ENCODE results near the gene MARCHF5. TPM values are rescaled to one million over a fixed set of nuclear protein-coding genes. Genes with fewer than 3 reads are reported as not detected.
A peak's percentile ranks its signal among the peaks of the same experiment; 100 is the strongest.

MARCHF5 gene
- total RNA-seq, 1 experiment from 2014 or later: 32.2 TPM

DNA sequence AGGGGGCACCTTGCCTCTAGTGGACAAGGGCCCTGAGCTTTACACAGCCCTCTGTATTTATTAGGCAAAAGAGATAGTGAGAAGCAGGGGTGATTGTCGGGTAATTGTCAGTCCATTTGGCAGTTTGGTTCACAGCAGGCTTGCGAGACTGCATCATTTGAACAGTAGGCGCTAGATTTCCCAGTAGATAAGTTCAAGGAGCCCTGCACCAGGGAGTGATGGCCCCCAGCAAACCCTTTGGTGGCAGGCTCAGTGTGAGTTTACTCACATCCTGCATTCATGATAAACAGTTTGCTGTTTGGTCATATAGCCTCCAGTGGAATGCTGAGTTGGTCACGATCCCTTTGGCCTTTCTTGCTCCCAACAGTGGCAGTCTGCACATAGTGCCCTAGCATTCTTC lies 59.4 kb downstream of the MARCHF5 start:
- POLR2A ChIA-PET: no interaction called here
- H3K27me3 Mint-ChIP-seq (ENCODE audit: low read depth): no peaks in the 10 kb centered on the region
- no peak overlapping the region for H3K4me3 Mint-ChIP-seq
- peaks cover 7% of the 10 kb centered on the region for H3K9me3 Mint-ChIP-seq
- CTCF ChIA-PET: no interaction called here
- H3K4me1 Mint-ChIP-seq: peaks cover 32% of the 10 kb centered on the region
- DNase-seq (ENCODE audit: low spot score): no peak
- TF ChIP-seq ZNF423 (CRISPR knock-in tag; IDR thresholded peaks at IDR 0.05) (no peak), FOXJ3 (CRISPR knock-in tag; IDR thresholded peaks at IDR 0.05; ENCODE audit: borderline replicate concordance) (no peak), SP1 (CRISPR knock-in tag; conservative IDR thresholded peaks at IDR 0.05) (no peak), JUN (CRISPR knock-in tag; IDR thresholded peaks at IDR 0.05) (no peak), ZNF121 (CRISPR knock-in tag; IDR thresholded peaks at IDR 0.05) (no peak), ZNF219 (CRISPR knock-in tag; IDR thresholded peaks at IDR 0.05; ENCODE audit: borderline replicate concordance) (no peak), ZNF138 (CRISPR knock-in tag; conservative IDR thresholded peaks at IDR 0.05) (no peak), SOX15 (CRISPR knock-in tag; IDR thresholded peaks at IDR 0.05) (no peak), NFE2L1 (CRISPR knock-in tag; IDR thresholded peaks at IDR 0.05) (no peak), JAZF1 (CRISPR knock-in tag; IDR thresholded peaks at IDR 0.05) (no peak), CBFB (CRISPR knock-in tag; IDR thresholded peaks at IDR 0.05; ENCODE audit: low read depth) (no peak), RORB (CRISPR knock-in tag; IDR thresholded peaks at IDR 0.05) (no peak)
- TF ChIP-seq, protein P1, sequence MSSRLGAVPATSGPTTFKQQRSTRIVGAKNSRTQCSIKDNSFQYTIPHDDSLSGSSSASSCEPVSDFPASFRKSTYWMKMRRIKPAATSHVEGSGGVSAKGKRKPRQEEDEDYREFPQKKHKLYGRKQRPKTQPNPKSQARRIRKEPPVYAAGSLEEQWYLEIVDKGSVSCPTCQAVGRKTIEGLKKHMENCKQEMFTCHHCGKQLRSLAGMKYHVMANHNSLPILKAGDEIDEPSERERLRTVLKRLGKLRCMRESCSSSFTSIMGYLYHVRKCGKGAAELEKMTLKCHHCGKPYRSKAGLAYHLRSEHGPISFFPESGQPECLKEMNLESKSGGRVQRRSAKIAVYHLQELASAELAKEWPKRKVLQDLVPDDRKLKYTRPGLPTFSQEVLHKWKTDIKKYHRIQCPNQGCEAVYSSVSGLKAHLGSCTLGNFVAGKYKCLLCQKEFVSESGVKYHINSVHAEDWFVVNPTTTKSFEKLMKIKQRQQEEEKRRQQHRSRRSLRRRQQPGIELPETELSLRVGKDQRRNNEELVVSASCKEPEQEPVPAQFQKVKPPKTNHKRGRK (CRISPR knock-in tag; IDR thresholded peaks at IDR 0.05; ENCODE audit: borderline replicate concordance): no peak
- TF ChIP-seq, protein P2, sequence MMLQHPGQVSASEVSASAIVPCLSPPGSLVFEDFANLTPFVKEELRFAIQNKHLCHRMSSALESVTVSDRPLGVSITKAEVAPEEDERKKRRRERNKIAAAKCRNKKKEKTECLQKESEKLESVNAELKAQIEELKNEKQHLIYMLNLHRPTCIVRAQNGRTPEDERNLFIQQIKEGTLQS (CRISPR knock-in tag; conservative IDR thresholded peaks at IDR 0.05): no peak
- TF ChIP-seq, protein P3, sequence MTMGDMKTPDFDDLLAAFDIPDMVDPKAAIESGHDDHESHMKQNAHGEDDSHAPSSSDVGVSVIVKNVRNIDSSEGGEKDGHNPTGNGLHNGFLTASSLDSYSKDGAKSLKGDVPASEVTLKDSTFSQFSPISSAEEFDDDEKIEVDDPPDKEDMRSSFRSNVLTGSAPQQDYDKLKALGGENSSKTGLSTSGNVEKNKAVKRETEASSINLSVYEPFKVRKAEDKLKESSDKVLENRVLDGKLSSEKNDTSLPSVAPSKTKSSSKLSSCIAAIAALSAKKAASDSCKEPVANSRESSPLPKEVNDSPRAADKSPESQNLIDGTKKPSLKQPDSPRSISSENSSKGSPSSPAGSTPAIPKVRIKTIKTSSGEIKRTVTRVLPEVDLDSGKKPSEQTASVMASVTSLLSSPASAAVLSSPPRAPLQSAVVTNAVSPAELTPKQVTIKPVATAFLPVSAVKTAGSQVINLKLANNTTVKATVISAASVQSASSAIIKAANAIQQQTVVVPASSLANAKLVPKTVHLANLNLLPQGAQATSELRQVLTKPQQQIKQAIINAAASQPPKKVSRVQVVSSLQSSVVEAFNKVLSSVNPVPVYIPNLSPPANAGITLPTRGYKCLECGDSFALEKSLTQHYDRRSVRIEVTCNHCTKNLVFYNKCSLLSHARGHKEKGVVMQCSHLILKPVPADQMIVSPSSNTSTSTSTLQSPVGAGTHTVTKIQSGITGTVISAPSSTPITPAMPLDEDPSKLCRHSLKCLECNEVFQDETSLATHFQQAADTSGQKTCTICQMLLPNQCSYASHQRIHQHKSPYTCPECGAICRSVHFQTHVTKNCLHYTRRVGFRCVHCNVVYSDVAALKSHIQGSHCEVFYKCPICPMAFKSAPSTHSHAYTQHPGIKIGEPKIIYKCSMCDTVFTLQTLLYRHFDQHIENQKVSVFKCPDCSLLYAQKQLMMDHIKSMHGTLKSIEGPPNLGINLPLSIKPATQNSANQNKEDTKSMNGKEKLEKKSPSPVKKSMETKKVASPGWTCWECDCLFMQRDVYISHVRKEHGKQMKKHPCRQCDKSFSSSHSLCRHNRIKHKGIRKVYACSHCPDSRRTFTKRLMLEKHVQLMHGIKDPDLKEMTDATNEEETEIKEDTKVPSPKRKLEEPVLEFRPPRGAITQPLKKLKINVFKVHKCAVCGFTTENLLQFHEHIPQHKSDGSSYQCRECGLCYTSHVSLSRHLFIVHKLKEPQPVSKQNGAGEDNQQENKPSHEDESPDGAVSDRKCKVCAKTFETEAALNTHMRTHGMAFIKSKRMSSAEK (CRISPR knock-in tag; IDR thresholded peaks at IDR 0.05; ENCODE audit: borderline replicate concordance): no peak
- 0 out of 2 replicates have a peak overlapping the region, but pooled peaks have one; percentile 2 for H3K27ac Mint-ChIP-seq
- H3K36me3 Mint-ChIP-seq: peaks cover 39% of the 10 kb centered on the region
- ATAC-seq: no peak

DNA sequence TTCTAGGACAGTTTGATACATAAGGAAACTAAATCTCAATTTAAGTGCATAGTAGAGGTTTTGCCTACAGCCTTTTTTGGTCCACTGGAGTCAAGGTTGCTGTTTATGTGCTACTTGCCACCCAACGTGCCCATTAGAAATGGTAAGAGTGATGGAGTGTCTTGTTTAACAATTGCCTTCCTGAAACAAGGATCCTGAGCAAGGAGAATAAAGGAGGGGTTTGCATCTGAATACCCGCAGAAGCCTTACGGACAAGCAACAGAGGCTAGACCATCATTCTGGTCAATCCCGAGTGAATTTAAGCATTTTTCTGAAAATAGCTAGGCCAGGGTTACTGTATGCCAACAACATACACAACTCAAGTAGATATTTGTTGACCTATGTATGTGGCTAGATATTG lies 63.6 kb downstream of the MARCHF5 start:
- H3K4me1 Mint-ChIP-seq: peaks cover 30% of the 10 kb centered on the region
- ATAC-seq (peak; percentile 86), DNase-seq (ENCODE audit: low spot score) (no peak)
- peaks cover 7% of the 10 kb centered on the region for H3K9me3 Mint-ChIP-seq
- ChIA-PET POLR2A (no interaction called here), CTCF (no interaction called here)
- H3K27me3 Mint-ChIP-seq (ENCODE audit: low read depth): no peaks in the 10 kb centered on the region
- peaks cover 21% of the 10 kb centered on the region for H3K36me3 Mint-ChIP-seq
- H3K27ac Mint-ChIP-seq: peak overlapping the region; percentile 87; the same call in 1 of the 2 replicates
- H3K4me3 Mint-ChIP-seq: peak overlapping the region; percentile 29; the same call in 1 of the 2 replicates
- TF ChIP-seq, protein P4, sequence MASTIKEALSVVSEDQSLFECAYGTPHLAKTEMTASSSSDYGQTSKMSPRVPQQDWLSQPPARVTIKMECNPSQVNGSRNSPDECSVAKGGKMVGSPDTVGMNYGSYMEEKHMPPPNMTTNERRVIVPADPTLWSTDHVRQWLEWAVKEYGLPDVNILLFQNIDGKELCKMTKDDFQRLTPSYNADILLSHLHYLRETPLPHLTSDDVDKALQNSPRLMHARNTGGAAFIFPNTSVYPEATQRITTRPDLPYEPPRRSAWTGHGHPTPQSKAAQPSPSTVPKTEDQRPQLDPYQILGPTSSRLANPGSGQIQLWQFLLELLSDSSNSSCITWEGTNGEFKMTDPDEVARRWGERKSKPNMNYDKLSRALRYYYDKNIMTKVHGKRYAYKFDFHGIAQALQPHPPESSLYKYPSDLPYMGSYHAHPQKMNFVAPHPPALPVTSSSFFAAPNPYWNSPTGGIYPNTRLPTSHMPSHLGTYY (CRISPR knock-in tag; IDR thresholded peaks at IDR 0.05): no peak
- TF ChIP-seq ZNF219 (CRISPR knock-in tag; IDR thresholded peaks at IDR 0.05; ENCODE audit: borderline replicate concordance) (no peak), TCF7 (CRISPR knock-in tag; IDR thresholded peaks at IDR 0.05; ENCODE audit: low read depth) (no peak), TP53 (CRISPR knock-in tag; IDR thresholded peaks at IDR 0.05) (no peak), GTF2I (CRISPR knock-in tag; conservative IDR thresholded peaks at IDR 0.05) (no peak), NFATC4 (CRISPR knock-in tag; IDR thresholded peaks at IDR 0.05) (no peak), SP1 (CRISPR knock-in tag; conservative IDR thresholded peaks at IDR 0.05) (no peak)
- TF ChIP-seq, protein P3 (CRISPR knock-in tag; IDR thresholded peaks at IDR 0.05; ENCODE audit: borderline replicate concordance): no peak
- TF ChIP-seq, protein P5, sequence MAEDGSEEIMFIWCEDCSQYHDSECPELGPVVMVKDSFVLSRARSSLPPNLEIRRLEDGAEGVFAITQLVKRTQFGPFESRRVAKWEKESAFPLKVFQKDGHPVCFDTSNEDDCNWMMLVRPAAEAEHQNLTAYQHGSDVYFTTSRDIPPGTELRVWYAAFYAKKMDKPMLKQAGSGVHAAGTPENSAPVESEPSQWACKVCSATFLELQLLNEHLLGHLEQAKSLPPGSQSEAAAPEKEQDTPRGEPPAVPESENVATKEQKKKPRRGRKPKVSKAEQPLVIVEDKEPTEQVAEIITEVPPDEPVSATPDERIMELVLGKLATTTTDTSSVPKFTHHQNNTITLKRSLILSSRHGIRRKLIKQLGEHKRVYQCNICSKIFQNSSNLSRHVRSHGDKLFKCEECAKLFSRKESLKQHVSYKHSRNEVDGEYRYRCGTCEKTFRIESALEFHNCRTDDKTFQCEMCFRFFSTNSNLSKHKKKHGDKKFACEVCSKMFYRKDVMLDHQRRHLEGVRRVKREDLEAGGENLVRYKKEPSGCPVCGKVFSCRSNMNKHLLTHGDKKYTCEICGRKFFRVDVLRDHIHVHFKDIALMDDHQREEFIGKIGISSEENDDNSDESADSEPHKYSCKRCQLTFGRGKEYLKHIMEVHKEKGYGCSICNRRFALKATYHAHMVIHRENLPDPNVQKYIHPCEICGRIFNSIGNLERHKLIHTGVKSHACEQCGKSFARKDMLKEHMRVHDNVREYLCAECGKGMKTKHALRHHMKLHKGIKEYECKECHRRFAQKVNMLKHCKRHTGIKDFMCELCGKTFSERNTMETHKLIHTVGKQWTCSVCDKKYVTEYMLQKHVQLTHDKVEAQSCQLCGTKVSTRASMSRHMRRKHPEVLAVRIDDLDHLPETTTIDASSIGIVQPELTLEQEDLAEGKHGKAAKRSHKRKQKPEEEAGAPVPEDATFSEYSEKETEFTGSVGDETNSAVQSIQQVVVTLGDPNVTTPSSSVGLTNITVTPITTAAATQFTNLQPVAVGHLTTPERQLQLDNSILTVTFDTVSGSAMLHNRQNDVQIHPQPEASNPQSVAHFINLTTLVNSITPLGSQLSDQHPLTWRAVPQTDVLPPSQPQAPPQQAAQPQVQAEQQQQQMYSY (CRISPR knock-in tag; IDR thresholded peaks at IDR 0.05): no peak
